ENCODE data around the gene OVAAL. TPM values are rescaled to one million over a fixed set of nuclear protein-coding genes. Genes with fewer than 3 reads are reported as not detected.

Gene OVAAL
- total and polyA plus RNA-seq, 10 of the 15 experiments (the other 5 are each of a cell fraction or from before 2014, with no cell fraction given), result 0.04 to 0.33 (median 0.06) TPM; not detected in 7

- TF ChIP-seq ZNF687 (IDR thresholded peaks at IDR 0.05), result no peak
Observed at GRCh38 chr1:180550241-180550640, 8.5 kb upstream of the OVAAL start (continued).

- in situ Hi-C loops (cut with MboI), result no loop called here
- ATAC-seq (no peak), FAIRE-seq (no peak), DNase-seq (ENCODE audit: low read depth, low spot score) (no peak)
- no peaks in the 10 kb centered on the region for H4K20me1 ChIP-seq (ENCODE audit: control insufficient read depth, insufficient read depth)
- H3K4me2 ChIP-seq (ENCODE audit: control insufficient read depth, insufficient read depth), result no peak overlapping the region
- intact Hi-C loops (cut with micrococcal nuclease; ENCODE audit: unreplicated experiment), result no loop called here
- H3K9ac ChIP-seq (ENCODE audit: control insufficient read depth, insufficient read depth, low read length), result no peak overlapping the region
- no peak overlapping the region for H3K27ac ChIP-seq (ENCODE audit: control insufficient read depth, insufficient read depth)
- H3K79me2 ChIP-seq (ENCODE audit: control insufficient read depth, insufficient read depth, low read length), result no peaks in the 10 kb centered on the region
- no peaks in the 10 kb centered on the region for H3K4me1 ChIP-seq (ENCODE audit: control insufficient read depth, insufficient read depth, low read length)
- no peak overlapping the region for H2AFZ ChIP-seq (ENCODE audit: control insufficient read depth, low read depth, low read length)
- no peaks in the 10 kb centered on the region for H3K9me3 ChIP-seq (replicated peaks; ENCODE audit: control insufficient read depth, insufficient read depth, low read length)
- no peaks in the 10 kb centered on the region for H3K27me3 ChIP-seq (replicated peaks in 1 of 2; ENCODE audit: control insufficient read depth in 2 of 2, insufficient read depth in 2 of 2, low read length in 1 of 2)
- no peak overlapping the region for H3K4me3 ChIP-seq
- POLR2A ChIA-PET, result no interaction called here
- SMC1A ChIA-PET (ENCODE audit: uncharacterized antibody, unreplicated experiment), result interaction anchor here (1.8 to 2.1 kb wide), 2 partner anchors 14 to 310 kb away, joined by 5 to 6 read pairs; no protein-coding TSS in a partner anchor
- no peaks in the 10 kb centered on the region for H3K36me3 ChIP-seq (ENCODE audit: control insufficient read depth in 2 of 2, insufficient read depth in 2 of 2, low read length in 1 of 2)
- 41% methylated on average over 1 of the region's 1 CpG for WGBS (ENCODE audit: insufficient coverage, insufficient replicate concordance, low lambda C conversion rate, missing lambda C conversion rate)
- TF ChIP-seq MAX (IDR thresholded peaks at IDR 0.05; ENCODE audit: low read depth, low read length), result no peak
- no peak for TF ChIP-seq HDAC2 (IDR thresholded peaks at IDR 0.05)
- no peak for TF ChIP-seq ASH2L (IDR thresholded peaks at IDR 0.05; ENCODE audit: borderline replicate concordance, low read depth)
- no peak for TF ChIP-seq ZZZ3 (IDR thresholded peaks at IDR 0.05; ENCODE audit: control insufficient read depth, insufficient read length, low read depth)
- no peak for TF ChIP-seq PAX8 (IDR thresholded peaks at IDR 0.05)
- TF ChIP-seq IRF4 (IDR thresholded peaks at IDR 0.05; ENCODE audit: low read depth, low read length), result no peak
- TF ChIP-seq TBL1XR1 (IDR thresholded peaks at IDR 0.05; ENCODE audit: low read depth, low read length), result no peak
- no peak for TF ChIP-seq CBFB (IDR thresholded peaks at IDR 0.05; ENCODE audit: low read depth)
- TF ChIP-seq REST (IDR thresholded peaks at IDR 0.05; ENCODE audit: low read depth, low read length), result no peak
- no peak for TF ChIP-seq FOXM1 (IDR thresholded peaks at IDR 0.05; ENCODE audit: low read depth, low read length)
- TF ChIP-seq SUZ12 (IDR thresholded peaks at IDR 0.05; ENCODE audit: unreplicated experiment), result no peak
- TF ChIP-seq SREBF1 (IDR thresholded peaks at IDR 0.05; ENCODE audit: low read length), result no peak
- TF ChIP-seq KDM1A (IDR thresholded peaks at IDR 0.05; ENCODE audit: borderline replicate concordance), result no peak
- no TSS peak for BruUV-seq (replicated peaks)
- RAD21 ChIA-PET (ENCODE audit: unreplicated experiment), result no interaction called here
- CTCF ChIA-PET, result interaction anchor here (0.8 kb wide), 1 partner anchor 67 kb away, joined by 3 read pairs; no protein-coding TSS in a partner anchor
Observed at GRCh38 chr1:180551997-180552396, 6.8 kb upstream of the OVAAL start.
